ENCODE data around the gene DDX51.

DNA sequence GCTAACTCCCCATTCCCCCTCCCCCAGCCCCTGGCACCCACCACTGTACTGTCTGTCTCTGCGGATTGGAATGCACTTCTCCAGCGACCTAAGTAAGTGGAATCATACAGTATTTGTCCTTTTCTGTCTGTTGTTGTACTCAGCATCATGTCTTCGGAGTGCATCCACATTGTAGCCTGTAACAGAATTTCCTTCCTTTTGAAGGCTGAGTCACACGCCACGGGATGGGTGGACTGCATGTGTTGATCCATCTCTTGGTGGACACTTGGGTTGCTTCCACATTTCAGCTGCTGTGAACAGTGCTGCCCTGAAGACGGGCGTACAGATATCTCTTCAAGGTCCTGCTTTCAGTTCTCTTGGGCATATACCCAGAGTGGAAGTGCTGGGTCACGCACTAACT, 34.4 kb downstream of the DDX51 start:
- TF ChIP-seq POLR2A (IDR thresholded peaks at IDR 0.05; ENCODE audit: low read length): no peak
- no peak for TF ChIP-seq GATA1 (IDR thresholded peaks at IDR 0.05; ENCODE audit: low read depth, low read length)
